Fibroblast of mammary gland (primary cell): ENCODE data around the gene REXO1.

ENCODE experiments used
- DNase-seq: peaks from one replicate; pipeline ENCODE4 v3.0.0-alpha.2; 2010; ENCODE audit warnings: low read depth
- H3K4me3 ChIP-seq: 2 replicates; pipeline ENCODE4 v1.5.1; 2011; ENCODE audit warnings: low read depth, mild to moderate bottlenecking, low read length, moderate library complexity; ENCODE audit not compliant: control insufficient read depth
- TF ChIP-seq, protein P1 (sequence below): conservative IDR thresholded peaks from 2 replicates; pipeline ENCODE4 v1.5.1; 2011; ENCODE audit warnings: low read depth, low read length, inconsistent platforms; ENCODE audit not compliant: control insufficient read depth, insufficient read depth

Gene REXO1

DNA sequence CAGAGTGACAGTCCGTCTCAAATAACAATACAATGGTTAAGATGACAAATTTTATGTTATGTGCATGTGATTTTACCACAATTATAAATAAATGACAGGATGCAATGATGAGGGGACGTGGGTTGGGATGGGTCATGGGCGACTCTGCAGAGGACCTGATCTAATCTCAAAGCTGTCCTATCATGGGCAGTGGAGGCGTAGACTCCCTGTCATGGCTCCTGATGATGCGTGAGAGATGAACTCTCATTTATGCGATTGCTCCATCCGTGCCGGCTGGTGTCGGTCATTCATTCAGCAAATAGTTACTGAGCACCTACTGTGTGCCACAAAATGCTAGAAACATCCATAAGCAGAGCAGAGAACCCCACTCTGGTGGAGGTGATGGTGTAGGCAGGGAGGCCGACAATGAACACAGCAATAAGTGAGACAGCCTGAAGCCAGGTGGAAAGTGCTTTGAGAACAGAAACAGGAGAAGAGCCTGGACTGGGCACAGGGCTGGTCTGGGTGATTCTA is 1.7 kb upstream of the REXO1 start:
- H3K4me3 ChIP-seq: no peak overlapping the region
- DNase-seq: no peak
- TF ChIP-seq, protein P1, sequence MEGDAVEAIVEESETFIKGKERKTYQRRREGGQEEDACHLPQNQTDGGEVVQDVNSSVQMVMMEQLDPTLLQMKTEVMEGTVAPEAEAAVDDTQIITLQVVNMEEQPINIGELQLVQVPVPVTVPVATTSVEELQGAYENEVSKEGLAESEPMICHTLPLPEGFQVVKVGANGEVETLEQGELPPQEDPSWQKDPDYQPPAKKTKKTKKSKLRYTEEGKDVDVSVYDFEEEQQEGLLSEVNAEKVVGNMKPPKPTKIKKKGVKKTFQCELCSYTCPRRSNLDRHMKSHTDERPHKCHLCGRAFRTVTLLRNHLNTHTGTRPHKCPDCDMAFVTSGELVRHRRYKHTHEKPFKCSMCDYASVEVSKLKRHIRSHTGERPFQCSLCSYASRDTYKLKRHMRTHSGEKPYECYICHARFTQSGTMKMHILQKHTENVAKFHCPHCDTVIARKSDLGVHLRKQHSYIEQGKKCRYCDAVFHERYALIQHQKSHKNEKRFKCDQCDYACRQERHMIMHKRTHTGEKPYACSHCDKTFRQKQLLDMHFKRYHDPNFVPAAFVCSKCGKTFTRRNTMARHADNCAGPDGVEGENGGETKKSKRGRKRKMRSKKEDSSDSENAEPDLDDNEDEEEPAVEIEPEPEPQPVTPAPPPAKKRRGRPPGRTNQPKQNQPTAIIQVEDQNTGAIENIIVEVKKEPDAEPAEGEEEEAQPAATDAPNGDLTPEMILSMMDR: no peak

DNA sequence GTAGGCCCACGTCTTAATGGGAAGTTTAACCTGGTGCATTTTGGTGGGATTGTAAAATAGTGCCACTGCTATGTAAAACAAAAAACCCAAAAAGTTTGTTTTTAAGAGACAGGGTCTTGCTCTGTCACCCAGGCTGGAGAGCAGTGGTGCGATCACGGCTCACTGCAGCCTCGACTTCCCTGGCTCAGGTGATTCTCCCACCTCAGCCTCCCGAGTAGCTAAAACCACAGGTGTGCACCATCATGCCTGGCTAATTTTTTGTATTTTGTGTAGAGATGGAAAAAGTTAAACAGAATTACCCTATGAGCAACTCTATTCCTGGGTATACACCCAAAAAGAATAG is 820 bp upstream of the REXO1 start:
- H3K4me3 ChIP-seq: no peak overlapping the region
- DNase-seq: no peak
- TF ChIP-seq, protein P1: no peak

DNA sequence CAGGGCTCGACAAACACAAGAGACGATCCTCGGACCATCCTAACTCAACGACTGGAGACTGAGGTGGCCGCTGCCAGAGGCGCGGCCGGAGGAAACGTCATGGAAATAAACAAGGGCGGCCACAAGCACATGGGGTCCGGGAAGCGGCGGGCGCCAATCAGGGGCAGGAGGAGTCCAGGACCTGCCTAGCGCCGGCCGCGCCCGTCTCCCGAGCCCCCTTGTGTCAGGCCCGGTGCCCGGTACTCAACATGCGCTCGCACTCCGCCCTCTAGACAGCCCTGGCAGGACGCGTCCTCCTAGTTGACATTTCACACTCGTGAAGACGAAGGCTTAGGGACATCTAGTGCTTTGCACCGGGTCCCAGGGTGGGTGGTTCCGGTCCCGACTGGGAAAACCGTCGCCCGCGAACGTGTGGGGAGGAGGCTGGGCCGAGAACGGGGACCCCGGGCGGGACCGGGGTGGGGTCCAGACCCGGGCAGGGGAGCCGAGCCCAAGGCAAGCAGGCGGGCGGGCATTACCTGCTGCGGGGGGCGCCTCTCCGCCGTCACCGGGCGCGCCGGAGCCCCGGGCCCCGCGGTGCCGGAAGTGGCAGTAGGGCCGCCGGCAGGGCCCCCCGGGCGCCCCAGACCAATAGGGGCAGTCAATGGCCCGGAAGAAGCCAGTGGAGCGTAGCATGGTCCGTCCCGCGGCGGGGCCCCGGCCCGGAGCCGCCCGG is 442 bp downstream of the REXO1 start:
- TF ChIP-seq, protein P1: no peak
- peak overlapping the region; percentile 73 for H3K4me3 ChIP-seq
- peak; percentile 53 for DNase-seq

DNA sequence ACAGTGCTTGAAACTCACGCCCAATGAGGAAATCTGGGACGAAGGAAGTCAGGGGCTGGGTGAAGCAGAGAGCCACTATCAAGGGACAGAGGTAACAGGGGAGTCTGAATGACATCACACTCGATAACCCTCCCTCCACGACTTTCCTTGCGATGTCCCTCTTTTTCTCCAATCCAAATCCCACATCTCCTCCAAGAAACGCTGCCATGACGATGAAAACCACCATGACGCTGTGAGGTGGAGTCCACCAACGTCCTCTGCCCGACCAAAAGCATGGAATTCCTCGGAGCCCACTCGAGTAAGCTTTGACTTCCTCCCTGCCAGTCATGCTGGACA is 967 bp downstream of the REXO1 start:
- peak overlapping the region; percentile 73 for H3K4me3 ChIP-seq
- peak; percentile 41 for DNase-seq
- TF ChIP-seq, protein P1: no peak

DNA sequence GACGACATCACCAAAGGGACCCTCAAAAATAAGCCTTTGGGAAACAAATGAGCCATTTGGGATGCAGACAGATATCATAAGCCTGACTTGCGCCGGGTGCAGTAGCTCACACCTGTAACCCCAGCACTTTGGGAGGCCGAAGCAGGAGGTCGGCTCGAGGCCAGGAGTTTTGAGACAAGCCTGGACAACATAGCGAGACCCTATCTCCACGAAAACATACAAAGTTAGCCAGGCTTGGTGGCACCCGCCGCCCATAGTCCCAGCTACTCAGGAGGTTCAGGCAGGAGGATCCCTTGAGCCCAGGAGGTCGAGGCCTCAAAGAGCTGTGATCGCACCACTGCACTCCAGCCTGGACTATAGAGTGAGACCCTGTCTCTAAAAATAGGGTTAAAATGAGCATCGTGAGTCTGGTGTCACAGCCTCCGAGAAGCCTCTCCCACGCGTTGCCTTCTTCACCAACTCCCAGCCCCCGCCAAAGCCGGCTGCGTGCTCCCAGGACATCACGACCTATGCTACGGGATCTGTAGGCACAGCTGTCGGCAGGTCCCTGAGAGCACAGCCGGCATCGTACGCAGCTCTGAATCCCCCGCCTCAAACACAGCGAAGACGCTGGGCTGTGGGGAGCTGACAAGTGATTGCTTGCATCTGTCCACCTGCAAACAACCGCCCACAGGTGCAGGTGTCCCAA is 1.6 kb downstream of the REXO1 start:
- no peak for DNase-seq
- TF ChIP-seq, protein P1: no peak
- peak overlapping the region; percentile 73 for H3K4me3 ChIP-seq

DNA sequence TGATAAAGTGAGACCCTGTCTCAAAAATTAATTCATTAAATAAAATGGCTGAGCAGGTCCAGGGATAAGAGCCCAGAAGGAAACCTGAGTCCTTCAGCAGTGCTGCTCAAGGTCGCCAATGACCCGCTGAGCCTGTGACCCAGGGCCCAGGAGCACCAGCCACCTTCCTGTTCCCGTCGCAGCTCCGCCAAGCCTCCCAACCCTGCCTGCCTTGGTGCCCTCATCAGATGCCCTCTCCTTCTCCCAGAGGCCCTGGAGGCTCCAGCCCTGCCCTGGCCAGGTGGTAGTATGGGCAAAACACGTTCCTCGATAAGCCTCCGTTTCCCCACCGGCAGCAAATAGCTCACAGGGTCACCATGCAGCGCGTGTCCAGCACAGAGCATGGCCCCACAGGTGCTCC is 2.6 kb downstream of the REXO1 start:
- H3K4me3 ChIP-seq: no peak overlapping the region
- TF ChIP-seq, protein P1: no peak
- DNase-seq: no peak
